ENCODE results near the gene KLK4. TPM values are rescaled to one million over a fixed set of nuclear protein-coding genes. Genes with fewer than 3 reads are reported as not detected.

KLK4 gene
- total and polyA plus RNA-seq, 2 of the 13 experiments (the other 11 are each of a cell fraction or from before 2014, with no cell fraction given): not detected

GRCh38 chr19:50908336-50908735, 2.9 kb downstream of the KLK4 start:
- Histone ChIP-seq H3K27me3 (ENCODE audit: control insufficient read depth in 1 of 2, insufficient read depth in 2 of 2, low read length in 2 of 2) (peaks cover 3 to 35% of the 10 kb centered on the region in 2 experiments), H2AFZ (ENCODE audit: low read length) (no peak overlapping the region), H4K20me1 (ENCODE audit: insufficient read depth, low read length) (no peaks in the 10 kb centered on the region), H3K27ac (ENCODE audit: extremely low read length, insufficient read depth, low read length) (no peak overlapping the region), H3K9ac (ENCODE audit: insufficient read depth, low read depth, low read length) (no peak overlapping the region), H3K79me2 (ENCODE audit: insufficient read depth, low read length) (no peaks in the 10 kb centered on the region), H3K4me3 (replicated peaks in 1 of 3; ENCODE audit: insufficient read depth in 1 of 3, low read depth in 2 of 3, low read length in 3 of 3) (no peak overlapping the region), H3K36me3 (replicated peaks in 1 of 2; ENCODE audit: control insufficient read depth in 1 of 2, insufficient read depth in 2 of 2, low read length in 2 of 2) (no peaks in the 10 kb centered on the region), H3K4me2 (ENCODE audit: low read depth, low read length) (no peak overlapping the region), H3K4me1 (ENCODE audit: insufficient read depth, low read length) (no peaks in the 10 kb centered on the region), H3K9me3 (ENCODE audit: low read length) (no peaks in the 10 kb centered on the region)
- 55% methylated on average over 8 of the region's 25 CpGs for WGBS (ENCODE audit: low lambda C conversion rate)
- TF ChIP-seq HNF1A (IDR thresholded peaks at IDR 0.05; ENCODE audit: low read depth) (no peak), HNF1A (CRISPR knock-in tag; IDR thresholded peaks at IDR 0.05; ENCODE audit: borderline replicate concordance) (no peak), ZNF766 (CRISPR knock-in tag; IDR thresholded peaks at IDR 0.05; ENCODE audit: borderline replicate concordance) (no peak), FOSL2 (CRISPR knock-in tag; IDR thresholded peaks at IDR 0.05) (no peak), IRF2 (CRISPR knock-in tag; IDR thresholded peaks at IDR 0.05) (no peak), ZNF205 (CRISPR knock-in tag; IDR thresholded peaks at IDR 0.05) (no peak), KIAA2018 (CRISPR knock-in tag; IDR thresholded peaks at IDR 0.05; ENCODE audit: borderline replicate concordance) (no peak), MAFF (IDR thresholded peaks at IDR 0.05; ENCODE audit: low read depth, low read length) (no peak), ZNF550 (CRISPR knock-in tag; IDR thresholded peaks at IDR 0.05; ENCODE audit: borderline replicate concordance) (no peak), SMAD3 (CRISPR knock-in tag; IDR thresholded peaks at IDR 0.05) (no peak), ZFP36L2 (CRISPR knock-in tag; IDR thresholded peaks at IDR 0.05) (no peak), YEATS2 (CRISPR knock-in tag; IDR thresholded peaks at IDR 0.05; ENCODE audit: borderline replicate concordance) (no peak), TRIM24 (CRISPR knock-in tag; IDR thresholded peaks at IDR 0.05) (no peak)
- POLR2A ChIA-PET: no interaction called here
- ATAC-seq (no peak), DNase-seq (ENCODE audit: low spot score) (no peak), FAIRE-seq (no peak)
- intact Hi-C loops (cut with micrococcal nuclease; ENCODE audit: unreplicated experiment) (no loop called here), in situ Hi-C loops (cut with HindIII; ENCODE audit: extremely low pct_ligation_motif_present, low pct_unique_long_range_greater_than_20kb) (no loop called here)
- CTCF ChIA-PET (ENCODE audit: low intra/inter-chr PET ratio, low total read pairs): no interaction called here
- BruUV-seq (replicated peaks): no TSS peak
